Sigmoid colon (tissue), 4 donors: ENCODE measurements around the gene ARNT2.

Experiments used
- CTCF ChIP-seq, 4 experiments: fragments of 450-650 bp in 3 of 4; fragments of 200-600 bp in 1 of 4; IDR thresholded peaks; one replicate each; pipeline ENCODE4 v1.5.1; 2016 to 2019; ENCODE audit warnings: antibody characterized with exemption in 4 of 4, mild to moderate bottlenecking in 3 of 4, moderate library complexity in 2 of 4
- EP300 ChIP-seq, 4 donors: sonication (generic); formaldehyde crosslinking; IDR thresholded peaks; one replicate each; pipeline ENCODE4 v1.6.1; 2017; ENCODE audit warnings: antibody characterized with exemption in 4 of 4
- POLR2A ChIP-seq, 2 donors: fragments of 450-650 bp; IDR thresholded peaks; one replicate each; pipeline ENCODE4 v1.6.1; 2016; ENCODE audit warnings: antibody characterized with exemption in 2 of 2, mild to moderate bottlenecking in 2 of 2, moderate library complexity in 2 of 2
- POLR2AphosphoS5 ChIP-seq, 4 donors: sonication (generic); formaldehyde crosslinking; IDR thresholded peaks; one replicate each; pipeline ENCODE4 v1.6.1; 2017; ENCODE audit warnings: antibody characterized with exemption in 4 of 4

- TF ChIP-seq POLR2A (IDR thresholded peaks at IDR 0.05) (no peak), CTCF (IDR thresholded peaks at IDR 0.05) (no peak), POLR2AphosphoS5 (IDR thresholded peaks at IDR 0.05) (no peak), EP300 (IDR thresholded peaks at IDR 0.05) (no peak)
Measured at GRCh38 chr15:80579611-80580010, 175.4 kb downstream of the ARNT2 start.
